Mucosa of descending colon (tissue), 3 donors: ENCODE results near the gene HASPIN. TPM values are rescaled to one million over a fixed set of nuclear protein-coding genes. Genes with fewer than 3 reads are reported as not detected.

Source experiments
- ATAC-seq: fragments of 200-7000 bp; cut with Tn5 transposase; one replicate; pipeline ENCODE4 v1.9.1; 2020; ENCODE audit warnings: mild to moderate bottlenecking, moderate library complexity
- DNase-seq, 3 donors: peaks; one replicate each; pipeline ENCODE4 v3.0.0-alpha.2; 2020
- H3K36me3 ChIP-seq: fragments of 200-600 bp; one replicate; pipeline ENCODE4 v1.8.0; 2021; ENCODE audit warnings: low read depth, mild to moderate bottlenecking
- H3K4me1 ChIP-seq: fragments of 200-600 bp; one replicate; pipeline ENCODE4 v1.8.0; 2021; ENCODE audit warnings: low read depth, mild to moderate bottlenecking
- H3K4me3 ChIP-seq: fragments of 200-600 bp; one replicate; pipeline ENCODE4 v1.8.0; 2021; ENCODE audit warnings: mild to moderate bottlenecking
- H3K9me3 ChIP-seq: fragments of 200-600 bp; one replicate; pipeline ENCODE4 v1.8.0; 2021; ENCODE audit warnings: mild to moderate bottlenecking
- CTCF ChIP-seq: fragments of 200-600 bp; IDR thresholded peaks from one replicate; pipeline ENCODE4 v1.8.0; 2022; ENCODE audit warnings: antibody characterized with exemption, mild to moderate bottlenecking
- intact Hi-C, 2 donors: fragments of 100-400 bp; cut with DNase I in 1 of 2; cut with micrococcal nuclease in 1 of 2; formaldehyde crosslinking; loops; one replicate each; pipeline versions ENCODE4 v1.11.0 to v1.11.1; 2022; cut with DNase I, micrococcal nuclease
- total RNA-seq, 3 donors: library from RNA; stranded (reverse); fragmentation: NEBNext Ultra II Directional in 2 of 3; extraction: Animal tissue kit (Norgen Biotek cat#: 25700) in 2 of 3; gene quantifications; one replicate each; pipeline versions ENCODE4 v1.2.1 to v1.2.4, GENCODE V29; 2021 to 2023
- donor health status: DM: no; HTN: no; CAD: no; lungs with moderate emphysema.
- donor health status: DM: no; HTN: no; CAD: no.
- donor health status: DM: no; HTN: yes; CAD: no.

The HASPIN gene
- total RNA-seq, 3 donors from 2014 or later: 0.70 to 3.6 (median 1.1) TPM

GRCh38 chr17:3754458-3755334 lies 31.0 kb downstream of the HASPIN start:
- no peak for TF ChIP-seq CTCF
- ATAC-seq (peak; percentile 95), DNase-seq (peak; percentile 96)
- Histone ChIP-seq H3K4me1 (no peaks in the 10 kb centered on the region), H3K36me3 (no peaks in the 10 kb centered on the region), H3K9me3 (no peaks in the 10 kb centered on the region), H3K4me3 (no peak overlapping the region)
- intact Hi-C loops: no loop called here

GRCh38 chr17:3755335-3756030 lies 31.8 kb downstream of the HASPIN start:
- no peaks in the 10 kb centered on the region for H3K36me3 ChIP-seq
- no peak for TF ChIP-seq CTCF
- no peak overlapping the region for H3K4me3 ChIP-seq
- no peaks in the 10 kb centered on the region for H3K4me1 ChIP-seq
- DNase-seq (peak in 1 of 3 donors; percentile 21), ATAC-seq (no peak)
- intact Hi-C loops: no loop called here
- no peaks in the 10 kb centered on the region for H3K9me3 ChIP-seq

- no peaks in the 10 kb centered on the region for H3K9me3 ChIP-seq
- intact Hi-C loops: no loop called here
- no peak for ATAC-seq
Observed at GRCh38 chr17:3759597-3760216, 36.0 kb downstream of the HASPIN start.

GRCh38 chr17:3761036-3761917 lies 37.6 kb downstream of the HASPIN start:
- H3K9me3 ChIP-seq: no peaks in the 10 kb centered on the region
- ATAC-seq (no peak), DNase-seq (no peak)
- TF ChIP-seq CTCF: no peak
- H3K4me1 ChIP-seq: no peaks in the 10 kb centered on the region
- no peaks in the 10 kb centered on the region for H3K36me3 ChIP-seq
- intact Hi-C loops: no loop called here
- H3K4me3 ChIP-seq: no peak overlapping the region

More at GRCh38 chr17:3759597-3760216, 36.0 kb downstream of the HASPIN start:
- Histone ChIP-seq H3K4me1 (no peaks in the 10 kb centered on the region), H3K4me3 (no peak overlapping the region), H3K36me3 (no peaks in the 10 kb centered on the region)
- no peak for TF ChIP-seq CTCF
- DNase-seq: no peak

GRCh38 chr17:3761918-3762380 lies 38.2 kb downstream of the HASPIN start:
- H3K9me3 ChIP-seq: no peaks in the 10 kb centered on the region
- DNase-seq (no peak), ATAC-seq (no peak)
- no peak overlapping the region for H3K4me3 ChIP-seq
- no peak for TF ChIP-seq CTCF
- H3K4me1 ChIP-seq: no peaks in the 10 kb centered on the region
- intact Hi-C loops: no loop called here
- H3K36me3 ChIP-seq: no peaks in the 10 kb centered on the region
